Glutamatergic neuron (in vitro differentiated cells): ENCODE measurements around the gene ZCCHC7. TPM values are rescaled to one million over a fixed set of nuclear protein-coding genes. Genes with fewer than 3 reads are reported as not detected.
A peak's percentile ranks its signal among the peaks of the same experiment; 100 is the strongest.
"Not testable (repeated sequence)": the region's sequence is repeated elsewhere in the genome, so short reads cannot be mapped to it uniquely, and the experiment has no call there.

Source experiments
- DNase-seq: peaks from one replicate; pipeline ENCODE4 v3.0.0; 2022
- H3K27ac Mint-ChIP-seq: one replicate; pipeline ENCODE4 v1.8.0; 2020; ENCODE audit warnings: mild to moderate bottlenecking, mixed read lengths, inconsistent platforms; ENCODE audit not compliant: unreplicated experiment
- H3K27me3 Mint-ChIP-seq: one replicate; pipeline ENCODE4 v1.8.0; 2020; ENCODE audit warnings: mild to moderate bottlenecking, moderate library complexity, mixed read lengths, inconsistent platforms; ENCODE audit not compliant: unreplicated experiment
- H3K36me3 Mint-ChIP-seq: one replicate; pipeline ENCODE4 v1.8.0; 2020; ENCODE audit warnings: mild to moderate bottlenecking, mixed read lengths, inconsistent platforms; ENCODE audit not compliant: unreplicated experiment
- H3K4me1 Mint-ChIP-seq: one replicate; pipeline ENCODE4 v1.8.0; 2020; ENCODE audit warnings: mild to moderate bottlenecking, low read depth, mixed read lengths, inconsistent platforms; ENCODE audit not compliant: unreplicated experiment
- H3K4me3 Mint-ChIP-seq: one replicate; pipeline ENCODE4 v1.8.0; 2020; ENCODE audit warnings: mild to moderate bottlenecking, mixed read lengths, inconsistent platforms; ENCODE audit not compliant: unreplicated experiment
- H3K9me3 Mint-ChIP-seq: one replicate; pipeline ENCODE4 v1.8.0; 2020; ENCODE audit warnings: mild to moderate bottlenecking, moderate library complexity, mixed read lengths, inconsistent platforms; ENCODE audit not compliant: unreplicated experiment
- total RNA-seq: library from RNA; stranded (reverse); fragmentation: NEBNext Ultra II Directional; extraction: Animal tissue kit (Norgen Biotek cat#: 25700); gene quantifications from one replicate; pipeline ENCODE4 v1.2.1, GENCODE V29; 2021; ENCODE audit not compliant: unreplicated experiment
- TF ChIP-seq, protein P1 (sequence below): fragments of 200-600 bp; sonication (generic); IDR thresholded peaks from one replicate; pipeline ENCODE4 v1.5.0; 2021; ENCODE audit not compliant: partially characterized antibody, unreplicated experiment

ZCCHC7 gene
- total RNA-seq, 1 donor from 2014 or later = 31.1 TPM

DNA sequence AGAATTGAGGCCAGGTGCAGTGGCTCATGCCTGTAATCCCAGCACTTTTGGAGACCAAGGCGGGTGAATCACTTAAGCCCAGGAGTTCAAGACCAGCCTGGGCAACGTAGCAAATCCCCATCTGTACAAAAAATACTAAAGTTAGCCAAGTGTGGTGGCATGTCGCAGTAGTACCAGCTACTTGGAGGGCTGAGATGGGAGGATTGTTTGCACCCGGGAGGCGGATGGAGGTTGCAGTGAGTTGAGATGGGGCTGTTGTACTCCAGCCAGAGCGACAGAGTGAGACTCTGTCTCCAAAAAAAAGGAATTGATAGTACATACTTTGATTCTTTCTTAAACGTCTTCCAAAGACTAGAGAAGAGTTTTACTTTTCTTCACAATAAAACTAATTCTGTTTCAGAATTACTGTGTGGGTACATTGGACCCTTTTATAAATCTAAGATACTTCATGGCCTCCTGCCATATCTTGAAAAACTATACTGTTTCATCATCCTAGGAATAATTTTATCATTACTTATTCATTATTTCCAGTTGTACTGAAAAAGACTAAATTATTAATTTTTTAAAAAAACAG is 170.1 kb downstream of the ZCCHC7 start:
- Mint-ChIP-seq H3K4me3 (no peak overlapping the region), H3K27ac (no peak overlapping the region), H3K9me3 (no peaks in the 10 kb centered on the region)

DNA sequence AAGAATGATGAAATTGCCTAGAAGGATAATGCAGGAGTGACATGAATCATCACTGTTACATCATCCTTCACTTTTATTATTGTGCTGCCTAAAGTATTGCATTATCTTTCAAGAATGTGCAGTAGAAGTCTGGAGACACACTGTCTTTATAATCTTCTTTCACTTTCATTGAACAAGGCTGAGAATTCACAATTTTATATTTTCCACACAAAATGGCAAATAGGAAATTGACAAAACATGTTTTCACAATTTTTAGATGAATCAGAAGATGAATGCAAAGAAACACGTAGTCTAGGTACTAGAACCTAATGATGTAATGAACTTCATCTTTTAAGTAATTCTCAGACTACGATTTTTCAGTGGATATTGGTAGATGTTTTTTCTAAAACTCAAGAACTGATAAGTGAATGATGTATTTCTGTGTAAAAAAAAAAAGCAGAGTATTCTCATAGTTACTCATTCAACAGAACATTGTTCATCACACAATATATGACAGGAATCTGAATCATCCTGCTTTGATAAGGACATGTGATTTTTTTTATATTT is 170.6 kb downstream of the ZCCHC7 start:
- Mint-ChIP-seq H3K27ac (no peak overlapping the region), H3K27me3 (no peaks in the 10 kb centered on the region), H3K4me1 (peaks cover 12% of the 10 kb centered on the region), H3K4me3 (no peak overlapping the region), H3K9me3 (no peaks in the 10 kb centered on the region), H3K36me3 (no peaks in the 10 kb centered on the region)
- TF ChIP-seq, protein P1, sequence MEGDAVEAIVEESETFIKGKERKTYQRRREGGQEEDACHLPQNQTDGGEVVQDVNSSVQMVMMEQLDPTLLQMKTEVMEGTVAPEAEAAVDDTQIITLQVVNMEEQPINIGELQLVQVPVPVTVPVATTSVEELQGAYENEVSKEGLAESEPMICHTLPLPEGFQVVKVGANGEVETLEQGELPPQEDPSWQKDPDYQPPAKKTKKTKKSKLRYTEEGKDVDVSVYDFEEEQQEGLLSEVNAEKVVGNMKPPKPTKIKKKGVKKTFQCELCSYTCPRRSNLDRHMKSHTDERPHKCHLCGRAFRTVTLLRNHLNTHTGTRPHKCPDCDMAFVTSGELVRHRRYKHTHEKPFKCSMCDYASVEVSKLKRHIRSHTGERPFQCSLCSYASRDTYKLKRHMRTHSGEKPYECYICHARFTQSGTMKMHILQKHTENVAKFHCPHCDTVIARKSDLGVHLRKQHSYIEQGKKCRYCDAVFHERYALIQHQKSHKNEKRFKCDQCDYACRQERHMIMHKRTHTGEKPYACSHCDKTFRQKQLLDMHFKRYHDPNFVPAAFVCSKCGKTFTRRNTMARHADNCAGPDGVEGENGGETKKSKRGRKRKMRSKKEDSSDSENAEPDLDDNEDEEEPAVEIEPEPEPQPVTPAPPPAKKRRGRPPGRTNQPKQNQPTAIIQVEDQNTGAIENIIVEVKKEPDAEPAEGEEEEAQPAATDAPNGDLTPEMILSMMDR = no peak
- DNase-seq = no peak

More for the DNA sequence above, 170.1 kb downstream of the ZCCHC7 start:
- no peaks in the 10 kb centered on the region for H3K36me3 Mint-ChIP-seq
- DNase-seq = no peak
- H3K4me1 Mint-ChIP-seq = peaks cover 12% of the 10 kb centered on the region
- TF ChIP-seq, protein P1 = no peak
- no peaks in the 10 kb centered on the region for H3K27me3 Mint-ChIP-seq

DNA sequence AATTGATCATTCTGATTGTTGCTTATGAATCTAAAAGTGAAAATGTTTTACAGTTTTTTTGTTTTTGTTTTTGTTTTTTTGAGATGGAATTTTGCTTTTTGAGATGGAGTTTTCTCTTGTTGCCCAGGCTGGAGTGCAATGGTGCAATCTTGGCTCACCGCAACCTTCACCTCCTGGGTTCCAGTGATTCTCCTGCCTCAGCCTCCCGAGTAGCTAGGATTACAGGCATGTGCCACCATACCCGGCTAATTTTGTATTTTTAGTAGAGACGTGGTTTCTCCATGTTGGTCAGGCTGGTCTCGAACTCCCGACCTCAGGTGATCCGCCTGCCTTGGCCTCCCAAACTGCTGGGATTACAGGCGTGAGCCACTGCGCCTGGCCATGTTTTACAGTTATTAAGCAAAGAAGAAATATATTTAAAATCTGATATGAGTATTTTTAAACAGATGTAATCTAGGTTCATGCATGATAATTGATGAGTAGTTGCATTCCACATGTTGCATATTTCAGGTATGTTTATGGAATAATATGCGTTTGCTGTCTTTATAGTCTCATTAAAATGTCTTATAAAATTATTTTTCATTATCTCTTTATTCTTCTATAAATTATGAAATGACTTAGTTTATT is 171.4 kb downstream of the ZCCHC7 start:
- H3K27ac Mint-ChIP-seq, DNase-seq, H3K9me3 Mint-ChIP-seq, H3K4me3 Mint-ChIP-seq, H3K27me3 Mint-ChIP-seq, H3K36me3 Mint-ChIP-seq: not testable (repeated sequence)
- peaks cover 12% of the 10 kb centered on the region for H3K4me1 Mint-ChIP-seq

DNA sequence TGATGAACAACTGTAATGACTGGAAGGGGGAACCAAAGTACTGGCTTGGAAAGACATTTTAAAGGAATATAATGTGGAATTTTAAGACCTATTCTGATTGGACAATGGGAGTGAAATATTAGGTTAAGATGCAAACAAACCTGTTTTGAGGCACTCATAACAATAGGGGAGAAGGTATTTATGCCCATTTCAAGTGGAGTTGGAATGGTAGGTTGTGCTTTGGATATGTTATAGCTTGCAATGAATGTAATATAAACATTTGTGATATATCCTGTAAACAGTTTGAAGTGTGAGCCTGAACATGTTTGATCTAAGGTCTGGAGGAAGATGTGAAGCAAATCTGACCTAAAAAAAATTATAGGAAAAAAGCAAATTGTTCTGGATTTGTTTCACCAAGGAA is 172.5 kb downstream of the ZCCHC7 start:
- Mint-ChIP-seq H3K4me3 (no peak overlapping the region), H3K4me1 (peaks cover 12% of the 10 kb centered on the region), H3K9me3 (no peaks in the 10 kb centered on the region)

DNA sequence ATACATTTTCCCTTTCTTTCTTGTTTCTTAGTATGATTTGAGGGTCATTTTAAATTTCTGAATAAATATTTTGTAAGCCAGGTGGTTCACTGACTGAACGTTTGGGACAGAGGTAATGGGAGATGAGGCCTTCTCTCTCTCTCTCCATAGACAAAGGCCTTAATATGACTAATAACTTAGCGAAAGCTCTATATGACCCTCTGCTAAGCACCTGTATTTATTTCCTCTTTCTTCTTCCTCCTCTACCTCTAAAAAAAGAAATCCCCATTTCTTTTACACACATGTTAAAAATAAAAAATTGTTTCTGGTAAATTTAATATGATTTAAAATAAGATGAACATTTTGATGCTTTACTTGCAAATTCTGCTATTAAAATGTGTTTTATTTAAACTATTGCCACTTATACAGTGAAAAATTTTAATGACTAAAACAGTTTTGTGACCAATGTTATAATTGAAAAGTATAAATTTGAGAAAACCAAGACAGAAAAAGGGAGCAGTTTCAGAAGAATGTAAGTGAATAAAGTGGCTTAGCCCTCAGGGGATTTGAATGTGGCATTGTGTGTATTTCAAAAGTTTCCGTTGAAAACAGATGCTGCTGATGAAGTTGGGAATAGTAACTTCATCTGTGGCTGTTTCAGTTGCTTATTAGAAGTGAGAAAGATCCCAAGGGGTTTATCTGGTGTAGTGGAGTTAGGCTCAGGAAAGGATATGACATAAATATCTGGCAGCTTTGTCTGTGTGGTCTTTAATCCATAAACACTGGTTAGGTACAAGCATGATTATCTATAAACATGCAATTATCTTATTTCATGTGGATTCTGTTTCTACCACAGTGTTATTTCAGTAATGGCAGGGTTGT is 173.5 kb downstream of the ZCCHC7 start:
- DNase-seq = no peak
- Mint-ChIP-seq H3K27ac (peak overlapping the region; percentile 35), H3K27me3 (no peaks in the 10 kb centered on the region), H3K9me3 (no peaks in the 10 kb centered on the region), H3K4me3 (no peak overlapping the region), H3K4me1 (peaks cover 12% of the 10 kb centered on the region), H3K36me3 (no peaks in the 10 kb centered on the region)
- TF ChIP-seq, protein P1 = no peak

More for the DNA sequence above, 172.5 kb downstream of the ZCCHC7 start:
- Mint-ChIP-seq H3K27ac (peak overlapping the region; percentile 7), H3K27me3 (no peaks in the 10 kb centered on the region), H3K36me3 (no peaks in the 10 kb centered on the region)
- TF ChIP-seq, protein P1 = no peak
- DNase-seq = no peak
